HG03558 (cell line): ENCODE measurements around the gene THEMIS.
"Not testable (repeated sequence)": the region's sequence is repeated elsewhere in the genome, so short reads cannot be mapped to it uniquely, and the experiment has no call there.

Source experiments
- ATAC-seq: cut with Tn5 transposase; IDR thresholded peaks from one replicate; pipeline ENCODE4 v1.9.1; 2021; ENCODE audit warnings: moderate number of reproducible peaks; ENCODE audit not compliant: unreplicated experiment; ENCODE audit errors: extremely low read depth

Gene THEMIS

DNA sequence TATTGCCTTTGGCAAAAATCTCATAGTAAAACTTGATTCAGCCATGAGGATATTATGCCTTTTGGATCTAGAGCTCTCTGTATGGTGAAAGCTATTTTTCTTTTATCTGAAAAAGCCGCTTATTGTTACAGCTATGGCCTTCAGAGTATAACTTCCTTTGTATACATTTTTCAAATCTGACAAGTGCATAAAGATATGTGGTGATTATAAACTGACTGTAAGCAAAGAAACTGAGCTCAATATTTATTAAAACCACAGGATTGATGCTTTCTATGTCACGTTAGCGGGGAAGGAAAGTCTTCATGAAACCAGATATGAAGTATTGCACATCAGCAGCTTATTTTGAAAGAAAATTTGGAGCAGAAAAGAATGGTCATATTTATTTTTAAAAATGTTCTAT is 151.8 kb downstream of the THEMIS start:
- ATAC-seq, result no peak

DNA sequence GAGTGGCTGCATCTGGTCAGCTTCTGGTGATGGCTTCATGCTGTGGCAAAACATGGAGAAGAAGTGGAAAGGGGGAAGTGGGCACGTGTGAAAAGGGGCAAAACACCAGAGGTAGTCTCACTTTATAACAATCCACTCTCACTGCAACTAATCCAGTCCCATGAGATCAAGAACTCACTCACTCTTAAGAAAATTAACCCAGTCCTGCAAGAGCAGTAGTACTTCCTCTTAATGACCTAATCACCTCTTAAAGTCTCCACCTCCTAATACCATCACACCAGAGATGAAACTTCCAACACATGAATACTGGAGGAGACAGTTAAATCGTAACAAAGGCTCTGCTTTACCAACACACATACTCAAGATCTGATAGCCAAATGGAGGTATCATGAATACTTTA is 152.6 kb downstream of the THEMIS start:
- no peak for ATAC-seq

DNA sequence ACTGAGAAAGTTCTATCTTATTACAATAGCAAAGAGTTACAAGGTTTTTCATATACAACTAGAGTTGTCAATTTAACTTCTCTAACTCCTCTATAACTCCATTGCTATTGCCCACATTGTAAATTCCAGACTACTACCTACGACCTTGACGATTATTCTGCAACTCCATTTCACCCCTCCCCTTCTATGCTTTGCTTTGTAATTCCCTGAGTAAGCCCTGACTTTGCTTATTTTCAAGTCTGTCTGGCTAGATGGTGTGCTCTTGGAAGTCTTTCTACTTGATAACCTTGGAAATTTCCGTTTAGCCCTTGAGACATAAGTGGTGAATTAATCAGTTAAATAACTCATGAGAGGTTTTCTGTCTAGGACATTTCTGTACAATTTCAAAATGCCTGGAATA is 162.4 kb downstream of the THEMIS start:
- no peak for ATAC-seq

DNA sequence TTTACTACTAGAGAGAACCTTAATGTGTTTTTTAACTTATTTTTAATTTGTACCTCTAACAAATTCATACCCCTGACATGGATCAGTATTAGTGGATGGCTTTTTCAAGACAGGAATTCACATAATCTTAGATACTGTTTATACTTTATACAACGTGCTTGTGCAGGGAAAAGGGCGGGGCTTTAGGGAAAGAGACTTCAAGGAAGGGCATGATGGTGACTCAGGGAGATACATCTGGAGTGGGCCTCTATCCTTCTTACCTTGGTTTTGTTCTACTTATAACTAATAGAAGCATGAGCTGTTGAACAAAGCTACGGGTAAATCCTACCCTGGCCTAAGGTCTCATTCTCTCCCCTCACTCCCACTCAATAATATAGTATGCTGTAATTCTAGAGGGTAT is 163.1 kb downstream of the THEMIS start:
- no peak for ATAC-seq

DNA sequence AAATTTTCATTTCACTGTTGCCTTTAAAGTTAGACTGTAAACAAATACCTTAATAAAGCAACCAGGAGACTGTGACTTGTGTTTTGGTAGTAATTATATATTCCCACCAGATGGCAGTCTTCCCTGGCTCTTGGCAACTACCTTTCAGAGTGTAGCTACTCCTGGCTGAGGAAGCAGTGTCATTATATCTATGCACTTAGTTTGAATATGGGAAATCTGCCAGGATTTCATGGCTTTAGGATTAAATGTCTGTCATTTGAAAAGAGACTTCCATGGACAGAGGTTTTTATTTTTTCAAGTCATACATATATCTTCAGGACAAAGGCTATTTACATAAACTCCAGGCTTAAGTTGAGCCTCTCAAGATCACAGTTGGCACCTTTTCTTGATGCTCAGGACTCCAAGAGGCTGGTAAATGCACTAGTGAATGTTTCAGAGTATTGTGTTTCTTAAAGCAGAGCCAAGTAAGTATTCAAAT is 163.8 kb downstream of the THEMIS start:
- peak; percentile 97 for ATAC-seq

DNA sequence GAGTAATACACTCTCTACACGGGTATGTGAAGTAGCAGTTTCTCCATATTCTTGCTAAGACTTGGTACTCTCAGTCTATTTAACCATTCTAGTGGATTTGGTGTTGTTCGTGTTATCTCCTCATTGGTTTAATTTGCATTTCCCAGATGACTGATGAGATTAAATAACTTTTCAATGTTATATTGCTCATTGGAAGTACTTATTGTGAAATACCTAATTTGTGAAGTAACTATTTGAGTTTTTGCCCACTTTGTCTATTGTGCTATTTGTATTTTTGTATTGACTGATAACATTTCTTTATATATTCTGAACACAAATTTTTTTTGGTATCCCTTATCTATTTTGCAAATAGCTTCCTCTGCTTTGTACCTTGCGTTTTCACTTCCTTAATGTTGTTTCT is 167.9 kb downstream of the THEMIS start:
- no peak for ATAC-seq

DNA sequence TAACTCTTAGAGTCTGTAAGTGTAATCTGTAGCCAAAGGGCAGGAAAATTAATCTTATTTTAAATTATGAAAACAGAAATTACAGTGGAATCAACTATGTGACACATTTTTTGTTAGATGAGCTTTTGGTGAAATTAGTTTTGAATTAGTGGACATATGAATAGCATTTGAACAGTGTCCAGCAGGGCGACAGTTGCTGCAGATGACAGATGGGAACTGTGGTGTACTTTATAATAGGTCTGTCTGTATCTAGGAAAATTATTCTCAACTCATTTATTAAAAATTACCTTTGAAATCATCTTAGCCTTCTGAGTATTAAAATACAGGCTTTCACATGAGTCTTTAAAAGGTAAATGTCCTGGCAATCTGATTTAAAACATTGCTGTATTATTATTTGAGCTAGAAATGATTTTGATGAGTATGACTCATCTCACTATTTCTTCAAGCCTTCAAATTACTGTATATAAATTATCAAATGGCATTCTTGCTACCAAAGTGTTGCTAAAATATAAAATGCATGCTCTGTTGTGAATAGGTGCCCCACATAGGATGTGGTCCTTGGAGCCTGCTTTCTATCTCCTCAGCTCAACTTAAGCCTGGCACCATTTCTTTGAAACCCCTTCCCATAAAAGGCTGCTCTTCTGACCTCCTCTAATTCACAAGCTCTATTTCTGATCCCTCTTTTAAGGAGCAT is 173.5 kb downstream of the THEMIS start:
- no peak for ATAC-seq

DNA sequence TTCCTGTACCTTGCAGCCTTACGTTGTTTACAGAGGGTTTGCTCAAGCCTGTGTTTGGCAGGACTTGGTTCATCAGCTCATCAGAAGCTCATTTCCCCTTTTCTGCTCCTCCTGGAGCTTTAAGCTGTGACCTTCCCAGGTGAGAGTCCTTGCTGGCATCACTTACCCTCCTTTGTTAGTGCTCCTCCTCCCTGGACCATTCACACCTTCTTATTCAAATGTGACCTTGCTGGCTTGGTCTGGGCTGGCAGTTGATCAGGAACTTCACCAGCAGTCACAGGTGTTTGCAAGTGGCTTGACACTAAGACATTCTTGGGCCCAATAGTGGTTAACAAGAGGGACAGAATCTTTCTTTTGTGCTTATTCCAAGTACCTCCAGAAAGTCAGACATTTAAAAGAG is 175.0 kb downstream of the THEMIS start:
- ATAC-seq, result no peak

DNA sequence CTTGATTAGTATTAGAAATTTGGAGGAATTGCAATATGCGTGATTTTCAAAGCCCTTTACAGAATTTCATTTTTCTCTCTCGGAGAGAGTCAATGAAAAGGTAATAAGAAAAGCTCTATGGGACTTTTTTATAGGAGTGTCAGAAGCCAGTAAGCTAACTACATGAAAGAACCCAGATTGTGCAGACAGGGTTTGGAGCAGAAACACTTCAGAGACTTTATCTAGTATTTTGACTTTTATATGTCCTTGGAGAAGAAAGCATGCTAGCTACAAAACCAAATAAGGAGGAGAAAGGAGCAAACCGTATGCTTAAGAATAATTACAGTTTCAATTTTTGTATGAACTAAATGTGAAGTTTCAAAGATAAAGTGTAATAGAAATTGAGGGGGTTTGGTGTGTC is 182.2 kb downstream of the THEMIS start:
- ATAC-seq, result no peak

DNA sequence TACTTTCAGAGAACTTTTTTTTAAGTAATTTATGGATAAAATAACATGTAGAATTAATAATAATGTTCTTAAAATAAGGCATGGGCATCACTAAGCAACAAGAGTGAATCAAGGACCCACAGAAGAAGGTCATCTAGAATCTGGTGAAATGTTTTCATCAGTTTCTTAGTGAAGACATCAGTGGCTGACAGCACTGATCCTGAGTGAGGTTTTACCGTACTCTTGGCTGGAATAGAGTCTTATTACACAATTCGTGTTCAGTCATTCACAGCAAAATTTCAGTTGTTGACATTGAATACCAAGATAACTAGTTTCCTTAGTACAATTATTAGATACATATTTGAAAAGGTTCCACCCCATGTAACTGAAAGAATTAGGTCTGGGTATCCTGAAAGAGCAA is 183.5 kb downstream of the THEMIS start:
- ATAC-seq, result no peak

DNA sequence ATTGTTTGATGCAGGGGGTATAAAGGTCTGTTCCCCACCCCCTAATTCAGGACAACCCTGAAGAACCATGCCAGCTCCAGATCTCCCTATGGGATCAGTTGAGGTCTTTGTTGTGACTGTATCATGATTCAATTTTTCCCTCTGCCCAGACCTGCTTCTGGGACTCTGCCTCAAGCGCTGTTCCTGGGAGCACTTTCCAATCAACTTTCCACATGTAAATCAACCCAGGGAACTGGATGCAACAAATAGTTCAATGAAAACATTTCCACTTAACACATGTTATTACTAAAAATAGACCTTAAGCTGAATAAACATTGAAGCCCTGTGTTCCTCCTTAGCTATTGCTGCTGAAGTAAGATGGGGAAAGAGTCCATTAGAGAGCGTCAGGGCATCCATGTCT is 184.4 kb downstream of the THEMIS start:
- no peak for ATAC-seq

DNA sequence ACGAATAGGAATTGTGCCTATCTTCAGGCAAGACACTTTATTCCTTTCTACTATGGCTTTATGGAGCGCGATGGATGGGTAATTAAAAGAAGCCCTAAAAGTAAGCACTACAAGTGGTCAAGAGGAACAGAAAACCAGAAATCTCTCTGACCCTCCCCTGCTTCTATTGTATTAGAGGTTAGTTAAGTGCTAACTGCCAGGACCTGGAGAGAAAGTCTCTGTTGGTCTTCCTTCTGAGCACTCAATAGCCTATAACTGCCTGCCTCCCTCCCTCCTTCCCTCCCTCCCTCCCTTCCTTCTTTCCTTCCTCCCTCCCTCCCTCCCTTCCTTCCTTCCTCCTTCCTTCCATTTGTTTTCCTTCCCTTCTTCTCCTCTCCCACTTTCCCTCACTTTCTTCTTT is 190.2 kb downstream of the THEMIS start:
- ATAC-seq, result no peak

DNA sequence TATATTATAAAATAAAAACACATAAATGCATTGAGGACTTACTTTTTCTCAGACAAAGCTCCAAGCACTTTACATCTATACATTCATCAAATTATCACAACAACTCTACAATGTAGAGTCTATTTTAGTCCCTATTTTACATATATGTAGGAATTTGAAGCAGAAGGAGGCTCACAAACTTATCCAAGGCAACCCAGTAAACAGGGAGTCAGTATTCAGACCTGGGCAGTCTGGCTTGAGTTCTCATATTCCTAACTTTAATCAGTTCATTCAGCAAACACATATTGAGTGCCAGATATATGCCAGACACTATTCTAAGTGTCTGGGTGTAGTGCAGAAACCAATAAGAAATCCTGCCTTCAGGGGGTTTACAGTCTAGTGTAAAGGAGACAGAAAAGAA is 194.6 kb downstream of the THEMIS start:
- no peak for ATAC-seq

DNA sequence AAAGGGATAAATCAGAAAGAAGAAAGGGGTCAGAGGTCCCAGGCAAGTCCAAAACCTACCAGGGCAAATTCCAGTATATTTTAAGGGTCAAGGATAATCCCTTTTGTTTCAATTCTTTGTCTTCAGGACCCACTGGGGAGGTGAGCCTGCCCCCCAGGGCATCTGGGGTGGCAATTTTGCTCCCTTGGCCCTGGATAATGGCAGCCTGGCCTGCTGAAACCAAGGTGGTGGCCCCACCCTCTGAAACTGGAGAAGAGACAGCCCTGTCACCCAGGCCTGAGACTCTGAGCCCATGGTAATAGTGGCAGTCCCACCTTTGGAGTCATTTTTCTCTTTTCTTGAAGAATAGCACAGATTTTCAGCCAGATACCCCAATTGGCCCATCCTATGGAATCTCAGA is 205.8 kb downstream of the THEMIS start:
- ATAC-seq, result no peak

DNA sequence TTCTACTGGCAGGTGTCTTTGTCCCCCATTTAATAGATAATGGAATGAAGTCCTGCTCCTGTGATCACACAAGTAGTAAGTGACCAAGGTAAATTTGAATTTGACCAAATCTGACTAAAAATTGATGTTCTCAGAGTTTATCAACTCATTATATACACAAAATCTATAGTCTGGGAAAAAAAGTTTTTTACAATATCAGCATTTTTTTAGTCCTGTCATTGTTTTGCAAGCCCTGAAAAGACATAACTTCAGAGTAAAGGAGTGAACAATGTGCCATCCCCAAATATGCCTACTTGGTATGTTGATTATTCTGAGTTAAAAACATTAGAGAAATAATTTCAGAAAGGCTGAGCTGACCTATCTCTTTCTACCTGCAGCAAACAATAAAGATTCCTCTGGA is 209.7 kb downstream of the THEMIS start:
- no peak for ATAC-seq

DNA sequence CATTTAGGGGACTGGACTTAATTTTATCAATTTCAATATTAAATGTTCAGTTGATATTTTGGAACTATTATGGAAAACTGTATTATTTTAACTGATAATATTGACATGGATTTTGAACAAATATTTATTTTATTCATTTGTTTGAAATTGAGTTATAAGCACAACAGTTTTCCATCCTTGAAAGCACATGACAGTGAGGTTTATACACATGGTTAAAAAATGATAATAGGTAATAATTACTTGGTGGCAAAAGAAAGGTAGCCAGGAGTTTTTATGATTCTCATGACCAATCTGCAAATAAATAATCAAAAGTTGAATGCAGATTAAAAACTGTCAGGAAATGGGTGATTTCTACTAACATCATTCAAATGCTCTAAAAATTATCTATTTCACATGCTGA is 210.3 kb downstream of the THEMIS start:
- ATAC-seq, result no peak

DNA sequence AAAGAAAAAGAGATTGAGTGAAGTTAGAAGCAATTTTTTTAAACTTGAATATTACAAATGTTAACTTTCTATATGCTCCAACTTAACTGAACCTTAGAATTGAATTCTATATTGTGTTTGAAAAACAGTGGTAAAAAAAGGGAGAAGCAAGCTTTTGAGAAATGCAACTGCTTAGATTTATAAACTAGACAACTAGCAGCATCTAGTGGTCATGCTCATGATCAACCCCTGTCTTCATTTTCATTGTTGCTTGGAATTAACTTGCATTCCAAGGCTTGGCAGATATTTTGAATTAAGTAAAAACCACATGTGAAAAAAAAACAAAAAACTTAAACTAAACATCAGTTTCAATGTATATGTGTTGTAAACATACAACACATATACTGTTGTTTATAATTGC is 210.8 kb downstream of the THEMIS start:
- ATAC-seq, result no peak

DNA sequence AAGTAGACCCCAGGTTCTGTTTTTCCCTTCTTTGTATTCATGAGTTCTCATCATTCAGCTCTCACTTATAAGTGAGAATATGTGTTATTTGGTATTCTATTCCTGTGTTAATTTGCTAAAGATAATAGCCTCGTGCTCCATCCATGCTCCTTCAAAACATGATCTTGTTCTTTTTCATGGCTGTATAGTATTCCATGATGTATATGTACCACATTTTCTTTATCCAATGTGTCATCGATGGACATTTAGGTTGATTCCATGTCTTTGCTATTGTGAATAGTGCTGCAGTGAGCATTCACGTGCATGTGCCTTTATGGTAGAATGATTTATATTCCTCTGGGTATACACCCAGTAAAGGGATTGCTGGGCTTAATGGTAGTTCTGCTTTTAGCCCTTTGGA is 213.4 kb downstream of the THEMIS start:
- ATAC-seq, result not testable (repeated sequence)

DNA sequence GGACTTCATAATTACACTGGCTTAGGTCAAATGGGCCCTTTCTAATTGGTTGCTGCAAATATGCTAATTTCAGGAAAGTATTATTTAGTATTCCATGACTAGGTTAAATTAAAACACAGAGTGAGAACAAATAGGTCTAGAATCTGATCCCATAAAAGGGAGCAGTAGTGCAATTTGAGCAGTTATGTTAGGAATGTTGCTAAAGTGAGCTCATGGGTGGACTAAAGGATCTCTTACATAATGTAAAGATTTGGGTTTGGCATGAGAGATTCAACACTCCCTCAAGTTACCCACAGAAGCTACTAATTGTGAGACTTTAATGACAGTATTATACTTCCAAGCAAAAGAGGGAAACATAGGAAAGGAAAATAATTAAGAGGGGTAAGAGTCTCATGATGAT is 214.8 kb downstream of the THEMIS start:
- ATAC-seq, result no peak

DNA sequence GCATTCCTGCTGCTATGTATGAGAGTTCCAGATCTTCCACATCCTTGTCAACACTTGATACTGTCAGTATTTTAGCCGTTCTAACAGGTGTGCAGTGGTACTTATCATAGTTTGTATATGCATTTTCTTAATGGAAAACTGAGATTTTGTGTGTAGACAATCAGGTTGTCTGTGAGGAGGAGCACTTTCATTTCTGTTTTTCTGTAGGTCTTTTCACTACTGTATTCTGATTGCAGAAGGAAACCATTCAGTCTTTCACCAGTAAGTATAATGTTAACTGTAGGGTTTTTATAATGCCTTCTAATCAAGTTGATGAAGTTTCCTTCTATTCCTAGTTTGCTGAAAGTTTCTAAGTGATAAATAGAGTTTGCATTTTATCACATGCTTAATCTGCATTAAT is 216.4 kb downstream of the THEMIS start:
- no peak for ATAC-seq
